Neural progenitor cell (in vitro differentiated cells): ENCODE measurements around the gene ATXN7.

ENCODE experiments used
- EZH2phosphoT487 ChIP-seq: fragments of 200-600 bp; sonication (generic); IDR thresholded peaks from 2 replicates; pipeline ENCODE4 v1.6.1; 2017; ENCODE audit warnings: antibody characterized with exemption
- TF ChIP-seq, protein P1 (sequence below): fragments of 200-600 bp; sonication (generic); IDR thresholded peaks from 2 replicates; pipeline ENCODE4 v1.5.1; 2017; ENCODE audit warnings: antibody characterized with exemption, mild to moderate bottlenecking

- TF ChIP-seq, protein P1, sequence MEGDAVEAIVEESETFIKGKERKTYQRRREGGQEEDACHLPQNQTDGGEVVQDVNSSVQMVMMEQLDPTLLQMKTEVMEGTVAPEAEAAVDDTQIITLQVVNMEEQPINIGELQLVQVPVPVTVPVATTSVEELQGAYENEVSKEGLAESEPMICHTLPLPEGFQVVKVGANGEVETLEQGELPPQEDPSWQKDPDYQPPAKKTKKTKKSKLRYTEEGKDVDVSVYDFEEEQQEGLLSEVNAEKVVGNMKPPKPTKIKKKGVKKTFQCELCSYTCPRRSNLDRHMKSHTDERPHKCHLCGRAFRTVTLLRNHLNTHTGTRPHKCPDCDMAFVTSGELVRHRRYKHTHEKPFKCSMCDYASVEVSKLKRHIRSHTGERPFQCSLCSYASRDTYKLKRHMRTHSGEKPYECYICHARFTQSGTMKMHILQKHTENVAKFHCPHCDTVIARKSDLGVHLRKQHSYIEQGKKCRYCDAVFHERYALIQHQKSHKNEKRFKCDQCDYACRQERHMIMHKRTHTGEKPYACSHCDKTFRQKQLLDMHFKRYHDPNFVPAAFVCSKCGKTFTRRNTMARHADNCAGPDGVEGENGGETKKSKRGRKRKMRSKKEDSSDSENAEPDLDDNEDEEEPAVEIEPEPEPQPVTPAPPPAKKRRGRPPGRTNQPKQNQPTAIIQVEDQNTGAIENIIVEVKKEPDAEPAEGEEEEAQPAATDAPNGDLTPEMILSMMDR = no peak
- TF ChIP-seq EZH2phosphoT487 = no peak
Observed at GRCh38 chr3:63845215-63845614, 18.5 kb upstream of the ATXN7 start.
